ENCODE data around the gene USP50. TPM values are rescaled to one million over a fixed set of nuclear protein-coding genes. Genes with fewer than 3 reads are reported as not detected.

USP50 gene
- polyA plus RNA-seq, 1 of the 3 experiments (the other 2 are of a cell fraction), result not detected

- TF ChIP-seq IRF3 (IDR thresholded peaks at IDR 0.05; ENCODE audit: low read depth, low read length), result no peak
- no peak for TF ChIP-seq PBX3 (IDR thresholded peaks at IDR 0.05)
- no peak for TF ChIP-seq FOSL2 (IDR thresholded peaks at IDR 0.05; ENCODE audit: borderline replicate concordance, low read depth)
- no peak for TF ChIP-seq TAF1 (IDR thresholded peaks at IDR 0.05; ENCODE audit: borderline replicate concordance, low read depth, low read length)
Measured at GRCh38 chr15:50543556-50543955, 2.9 kb downstream of the USP50 start (continued).

- Histone ChIP-seq H3K9ac (no peak overlapping the region), H4K20me1 (ENCODE audit: insufficient read depth) (no peaks in the 10 kb centered on the region), H3K4me3 (ENCODE audit: low read depth in 2 of 2, low read length in 1 of 2) (no peak overlapping the region), H3K36me3 (replicated peaks in 1 of 2; ENCODE audit: control insufficient read depth in 1 of 2, insufficient read depth in 2 of 2, low read length in 1 of 2) (no peaks in the 10 kb centered on the region), H3K27me3 (ENCODE audit: insufficient read depth) (no peaks in the 10 kb centered on the region), H3K79me2 (ENCODE audit: insufficient read depth) (no peaks in the 10 kb centered on the region), H3K9me2 (no peaks in the 10 kb centered on the region), H3K9me3 (no peaks in the 10 kb centered on the region), H3F3A (replicated peaks; ENCODE audit: insufficient read depth) (no peaks in the 10 kb centered on the region), H3K27ac (ENCODE audit: low read depth in 2 of 2, low read length in 1 of 2) (no peak overlapping the region), H3K4me2 (no peak overlapping the region), H3K4me1 (ENCODE audit: control insufficient read depth in 1 of 2, insufficient read depth in 2 of 2, low read depth in 1 of 2, low read length in 1 of 2) (peaks cover 0 to 3% of the 10 kb centered on the region in 2 experiments; a peak in 1 of 4 replicates), H2AFZ (ENCODE audit: low read depth) (no peak overlapping the region)
- 78% methylated on average over 2 of the region's 2 CpGs for WGBS (ENCODE audit: low lambda C conversion rate)
- CTCF ChIA-PET, result no interaction called here
- no peak for DNase-seq
- POLR2A ChIA-PET, result interaction anchor here (0.6 kb wide), 1 partner anchor 374 kb away, joined by 3 read pairs; no protein-coding TSS in a partner anchor
- TF ChIP-seq FOSL2 (IDR thresholded peaks at IDR 0.05; ENCODE audit: borderline replicate concordance, low read depth) (no peak), EP300 (IDR thresholded peaks at IDR 0.05; ENCODE audit: borderline replicate concordance in 1 of 2, low read depth in 1 of 2, low read length in 1 of 2) (no peak), NFIC (IDR thresholded peaks at IDR 0.05; ENCODE audit: borderline replicate concordance) (no peak), MAX (IDR thresholded peaks at IDR 0.05; ENCODE audit: low read depth) (no peak), IRF3 (IDR thresholded peaks at IDR 0.05; ENCODE audit: low read depth, low read length) (no peak), YY1 (IDR thresholded peaks at IDR 0.05; ENCODE audit: low read depth) (no peak), GABPA (IDR thresholded peaks at IDR 0.05; ENCODE audit: low read depth) (no peak), TEAD4 (IDR thresholded peaks at IDR 0.05; ENCODE audit: borderline replicate concordance, insufficient read depth) (no peak), CHD2 (IDR thresholded peaks at IDR 0.05; ENCODE audit: low read length, partially characterized antibody) (no peak), MXI1 (IDR thresholded peaks at IDR 0.05; ENCODE audit: low read depth, low read length) (no peak), FOXM1 (IDR thresholded peaks at IDR 0.05; ENCODE audit: low read depth) (no peak), EZH2phosphoT487 (IDR thresholded peaks at IDR 0.05; ENCODE audit: borderline replicate concordance, low read depth) (no peak), PBX3 (IDR thresholded peaks at IDR 0.05) (no peak), RCOR1 (IDR thresholded peaks at IDR 0.05; ENCODE audit: low read length) (no peak), TCF12 (IDR thresholded peaks at IDR 0.05) (no peak), USF1 (IDR thresholded peaks at IDR 0.05; ENCODE audit: borderline replicate concordance, low read depth) (no peak)
Measured at GRCh38 chr15:50542887-50543210, 3.6 kb downstream of the USP50 start.
